H9 (cell line): Measurements from ENCODE around the gene ALG9. TPM values are rescaled to one million over a fixed set of nuclear protein-coding genes. Genes with fewer than 3 reads are reported as not detected.

Experiments
- DNase-seq: peaks from one replicate; pipeline ENCODE4 v3.0.0-alpha.2; 2017
- H2AFZ ChIP-seq: one replicate; pipeline ENCODE4 v1.6.1; 2013; ENCODE audit warnings: mild to moderate bottlenecking, low read length, control low read depth, moderate library complexity
- H2AK5ac ChIP-seq: 2 replicates; pipeline ENCODE4 v1.6.1; 2013; ENCODE audit warnings: low read length, control low read depth, mixed read lengths; ENCODE audit not compliant: insufficient read length
- H2BK120ac ChIP-seq: one replicate; pipeline ENCODE4 v1.6.1; 2013; ENCODE audit warnings: low read depth, mild to moderate bottlenecking, low read length, control low read depth, inconsistent platforms; ENCODE audit not compliant: poor library complexity, severe bottlenecking
- H2BK12ac ChIP-seq: 2 replicates; pipeline ENCODE4 v1.6.1; 2013; ENCODE audit warnings: low read length, control low read depth, mixed read lengths, low read depth; ENCODE audit not compliant: insufficient read length
- H2BK15ac ChIP-seq: 2 replicates; pipeline ENCODE4 v1.6.1; 2013; ENCODE audit warnings: low read depth, low read length, control low read depth
- H2BK20ac ChIP-seq: one replicate; pipeline ENCODE4 v1.6.1; 2013; ENCODE audit warnings: low read depth, mild to moderate bottlenecking, low read length, control low read depth, inconsistent platforms; ENCODE audit not compliant: poor library complexity, severe bottlenecking
- H2BK5ac ChIP-seq: 2 replicates; pipeline ENCODE4 v1.6.1; 2013; ENCODE audit warnings: low read length, control low read depth, mixed read lengths; ENCODE audit not compliant: insufficient read length
- H3K14ac ChIP-seq: 2 replicates; pipeline ENCODE4 v1.6.1; 2013; ENCODE audit warnings: low read length, control low read depth; ENCODE audit not compliant: insufficient read depth
- H3K18ac ChIP-seq: 2 replicates; pipeline ENCODE4 v1.6.1; 2013; ENCODE audit warnings: low read depth, mild to moderate bottlenecking, mixed read lengths, low read length, control low read depth; ENCODE audit not compliant: insufficient read length
- H3K23ac ChIP-seq: 2 replicates; pipeline ENCODE4 v1.6.1; 2013; ENCODE audit warnings: low read length, control low read depth, mixed read lengths, low read depth; ENCODE audit not compliant: insufficient read length
- H3K23me2 ChIP-seq: 2 replicates; pipeline ENCODE4 v1.6.1; 2013; ENCODE audit warnings: low read depth, mild to moderate bottlenecking, mixed read lengths, low read length, control low read depth; ENCODE audit not compliant: insufficient read length, poor library complexity, severe bottlenecking
- H3K27ac ChIP-seq: 2 replicates; pipeline ENCODE4 v1.5.1; 2013; ENCODE audit warnings: low read length, control low read depth, mixed read lengths, low read depth; ENCODE audit not compliant: insufficient read length
- H3K27me3 ChIP-seq: 2 replicates; pipeline ENCODE4 v1.6.1; 2013; ENCODE audit warnings: low read length, control low read depth, inconsistent platforms; ENCODE audit not compliant: insufficient read depth
- H3K4ac ChIP-seq: 2 replicates; pipeline ENCODE4 v1.6.1; 2013; ENCODE audit warnings: low read depth, mild to moderate bottlenecking, control low read depth, inconsistent platforms, low read length, moderate library complexity
- H3K4me1 ChIP-seq: 2 replicates; pipeline ENCODE4 v1.6.1; 2013; ENCODE audit warnings: low read length, control low read depth, inconsistent platforms; ENCODE audit not compliant: insufficient read depth
- H3K4me2 ChIP-seq: 2 replicates; pipeline ENCODE4 v1.6.1; 2013; ENCODE audit warnings: low read length, control low read depth, mixed read lengths; ENCODE audit not compliant: insufficient read length, insufficient read depth
- H3K56ac ChIP-seq: 2 replicates; pipeline ENCODE4 v1.6.1; 2013; ENCODE audit warnings: low read depth, mild to moderate bottlenecking, mixed read lengths, low read length, control low read depth; ENCODE audit not compliant: insufficient read length
- H3K79me1 ChIP-seq: 2 replicates; pipeline ENCODE4 v1.6.1; 2013; ENCODE audit warnings: low read depth, mild to moderate bottlenecking, moderate library complexity, low read length, control low read depth, inconsistent platforms; ENCODE audit not compliant: insufficient read depth, poor library complexity, severe bottlenecking
- H3K79me2 ChIP-seq: 2 replicates; pipeline ENCODE4 v1.6.1; 2013; ENCODE audit warnings: low read length, control low read depth, inconsistent platforms; ENCODE audit not compliant: insufficient read depth
- H3K9ac ChIP-seq: 2 replicates; pipeline ENCODE4 v1.6.1; 2013; ENCODE audit warnings: low read length, control low read depth, mixed read lengths; ENCODE audit not compliant: insufficient read length; ENCODE audit errors: extremely low read depth
- H3K9me3 ChIP-seq: one replicate; pipeline ENCODE4 v1.6.1; 2013; ENCODE audit warnings: low read depth, low read length, inconsistent platforms; ENCODE audit not compliant: control insufficient read depth
- H3T11ph ChIP-seq: one replicate; pipeline ENCODE4 v1.6.1; 2013; ENCODE audit warnings: mild to moderate bottlenecking, low read length, control low read depth, inconsistent platforms
- H4K20me1 ChIP-seq: one replicate; pipeline ENCODE4 v1.6.1; 2013; ENCODE audit not compliant: control insufficient read depth, insufficient read length, insufficient read depth
- H4K5ac ChIP-seq: 2 replicates; pipeline ENCODE4 v1.6.1; 2013; ENCODE audit warnings: low read depth, mild to moderate bottlenecking, mixed read lengths, low read length, control low read depth; ENCODE audit not compliant: insufficient read length
- H4K8ac ChIP-seq: replicated peaks from 2 replicates; pipeline ENCODE4 v1.6.1; 2013; ENCODE audit warnings: low read length, control low read depth, mixed read lengths, low read depth; ENCODE audit not compliant: insufficient read length
- H4K91ac ChIP-seq: 2 replicates; pipeline ENCODE4 v1.6.1; 2013; ENCODE audit warnings: low read depth, mild to moderate bottlenecking, moderate library complexity, mixed read lengths, low read length, control low read depth; ENCODE audit not compliant: insufficient read length
- H3K27ac Mint-ChIP-seq, 3 experiments: 2 replicates in 2 of 3; 3 replicates in 1 of 3; pipeline ENCODE4 v1.8.0; 2020 to 2021; ENCODE audit warnings: mixed read lengths in 3 of 3, mild to moderate bottlenecking in 1 of 3, moderate library complexity in 1 of 3
- H3K27me3 Mint-ChIP-seq: 2 replicates; pipeline ENCODE4 v1.8.0; 2021; ENCODE audit warnings: low read depth, mild to moderate bottlenecking, moderate library complexity, mixed read lengths
- H3K36me3 Mint-ChIP-seq, 3 experiments: 2 replicates in 2 of 3; 3 replicates in 1 of 3; pipeline ENCODE4 v1.8.0; 2020 to 2021; ENCODE audit warnings: low read depth in 3 of 3, mixed read lengths in 3 of 3; ENCODE audit not compliant: insufficient read depth in 1 of 3
- H3K4me1 Mint-ChIP-seq, 2 experiments: 2 replicates each; pipeline ENCODE4 v1.8.0; 2020; ENCODE audit warnings: mixed read lengths in 2 of 2
- H3K4me3 Mint-ChIP-seq, 2 experiments: 2 replicates in 1 of 2; 3 replicates in 1 of 2; pipeline ENCODE4 v1.8.0; 2020 to 2021; ENCODE audit warnings: mild to moderate bottlenecking in 2 of 2, mixed read lengths in 2 of 2, moderate library complexity in 1 of 2
- H3K9me3 Mint-ChIP-seq, 2 experiments: 2 replicates in 1 of 2; 3 replicates in 1 of 2; pipeline ENCODE4 v1.8.0; 2020; ENCODE audit warnings: mild to moderate bottlenecking in 2 of 2, mixed read lengths in 2 of 2, moderate library complexity in 1 of 2
- WGBS: extraction: QIAGEN DNeasy Blood & Tissue Kit; methylation state at CpG from one replicate; pipeline ENCODE4 v1.1.7; 2013; ENCODE audit warnings: missing lambda C conversion rate, low lambda C conversion rate, mixed read lengths; ENCODE audit not compliant: insufficient read length; ENCODE audit errors: extremely low coverage; 5-methylcytosine and 5-hydroxymethylcytosine counted together
- total RNA-seq: library from RNA; stranded (reverse); gene quantifications from 2 replicates; pipeline ENCODE4 v1.2.1, GENCODE V29; 2021
- TF ChIP-seq, protein P1 (sequence below): fragments of 200-600 bp; sonication (generic); conservative IDR thresholded peaks from 3 replicates; pipeline ENCODE4 v1.8.0; 2021; ENCODE audit warnings: antibody characterized with exemption, mild to moderate bottlenecking

Gene ALG9
- total RNA-seq, 1 experiment from 2014 or later: 26.0 TPM

DNA sequence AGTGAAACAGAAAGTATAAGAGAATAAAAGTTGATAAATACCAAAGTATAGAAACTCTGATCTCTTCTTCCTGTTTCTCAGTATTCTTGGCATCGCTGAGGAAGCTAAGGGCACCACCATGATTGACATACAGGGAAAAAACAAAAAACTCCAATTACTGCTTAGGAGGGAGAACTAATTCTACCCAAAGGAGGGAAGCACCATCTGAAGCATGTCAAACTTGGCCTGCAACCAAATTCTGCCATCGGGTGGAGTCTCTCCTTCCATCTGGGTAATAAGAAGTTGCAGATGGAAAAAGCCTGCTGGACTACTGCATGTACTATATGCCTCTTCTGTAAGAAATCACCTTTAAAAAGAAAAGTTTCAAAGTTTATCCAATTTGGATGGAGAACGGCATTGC, 74.7 kb downstream of the ALG9 start:
- no peak overlapping the region for H2BK5ac ChIP-seq
- H3K27ac ChIP-seq: no peak overlapping the region
- no peaks in the 10 kb centered on the region for H3K27me3 ChIP-seq
- H2AFZ ChIP-seq: no peak overlapping the region
- no peak overlapping the region for H4K91ac ChIP-seq
- no peaks in the 10 kb centered on the region for H3K9me3 ChIP-seq
- no peaks in the 10 kb centered on the region for H3K4me1 ChIP-seq
- no peak overlapping the region for H4K5ac ChIP-seq
- H3K4me3 Mint-ChIP-seq: no peak overlapping the region
- no peaks in the 10 kb centered on the region for H3K79me2 ChIP-seq
- no peak overlapping the region for H3T11ph ChIP-seq
- no peak overlapping the region for H3K18ac ChIP-seq
- no peak overlapping the region for H3K4ac ChIP-seq
- H2BK120ac ChIP-seq: no peak overlapping the region
- H4K20me1 ChIP-seq: no peaks in the 10 kb centered on the region
- TF ChIP-seq, protein P1, sequence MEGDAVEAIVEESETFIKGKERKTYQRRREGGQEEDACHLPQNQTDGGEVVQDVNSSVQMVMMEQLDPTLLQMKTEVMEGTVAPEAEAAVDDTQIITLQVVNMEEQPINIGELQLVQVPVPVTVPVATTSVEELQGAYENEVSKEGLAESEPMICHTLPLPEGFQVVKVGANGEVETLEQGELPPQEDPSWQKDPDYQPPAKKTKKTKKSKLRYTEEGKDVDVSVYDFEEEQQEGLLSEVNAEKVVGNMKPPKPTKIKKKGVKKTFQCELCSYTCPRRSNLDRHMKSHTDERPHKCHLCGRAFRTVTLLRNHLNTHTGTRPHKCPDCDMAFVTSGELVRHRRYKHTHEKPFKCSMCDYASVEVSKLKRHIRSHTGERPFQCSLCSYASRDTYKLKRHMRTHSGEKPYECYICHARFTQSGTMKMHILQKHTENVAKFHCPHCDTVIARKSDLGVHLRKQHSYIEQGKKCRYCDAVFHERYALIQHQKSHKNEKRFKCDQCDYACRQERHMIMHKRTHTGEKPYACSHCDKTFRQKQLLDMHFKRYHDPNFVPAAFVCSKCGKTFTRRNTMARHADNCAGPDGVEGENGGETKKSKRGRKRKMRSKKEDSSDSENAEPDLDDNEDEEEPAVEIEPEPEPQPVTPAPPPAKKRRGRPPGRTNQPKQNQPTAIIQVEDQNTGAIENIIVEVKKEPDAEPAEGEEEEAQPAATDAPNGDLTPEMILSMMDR: no peak
- H3K4me2 ChIP-seq: no peak overlapping the region
- no peaks in the 10 kb centered on the region for H3K79me1 ChIP-seq
- H3K27ac Mint-ChIP-seq: no peak overlapping the region; a peak in 1 of 7 replicates
- peaks cover 0 to 8% of the 10 kb centered on the region in 2 experiments; a peak in 1 of 4 replicates for H3K4me1 Mint-ChIP-seq
- no peak overlapping the region for H2BK12ac ChIP-seq
- H3K23me2 ChIP-seq: no peaks in the 10 kb centered on the region
- H3K36me3 Mint-ChIP-seq: no peaks in the 10 kb centered on the region
- H2BK20ac ChIP-seq: no peak overlapping the region
- no peak for DNase-seq
- WGBS: no CpG with 5 or more reads among the region's 3 CpGs
- H3K23ac ChIP-seq: no peak overlapping the region
- no peak overlapping the region for H2BK15ac ChIP-seq
- H3K9ac ChIP-seq: no peak overlapping the region
- H2AK5ac ChIP-seq: no peak overlapping the region
- no peak overlapping the region for H3K14ac ChIP-seq
- H3K56ac ChIP-seq: no peak overlapping the region
- no peaks in the 10 kb centered on the region for H3K9me3 Mint-ChIP-seq
- H3K27me3 Mint-ChIP-seq: no peaks in the 10 kb centered on the region
- no peak overlapping the region for H4K8ac ChIP-seq
